Subcutaneous adipose tissue (tissue), 4 donors: ENCODE measurements around the gene IGSF9B. TPM values are rescaled to one million over a fixed set of nuclear protein-coding genes. Genes with fewer than 3 reads are reported as not detected.

Experiments
- CTCF ChIP-seq: fragments of 450-650 bp; IDR thresholded peaks from one replicate; pipeline ENCODE4 v1.5.1; 2016; ENCODE audit warnings: low read depth, mild to moderate bottlenecking, control low read depth, antibody characterized with exemption, moderate library complexity
- total RNA-seq, 4 donors: library from RNA; depleted of rRNA; stranded (reverse); fragments of >200 nt; gene quantifications; one replicate each; pipeline ENCODE4 v1.1.0, GENCODE V29; 2016

IGSF9B gene
- total RNA-seq, 4 donors from 2014 or later: 1.0 to 6.8 (median 2.3) TPM

DNA sequence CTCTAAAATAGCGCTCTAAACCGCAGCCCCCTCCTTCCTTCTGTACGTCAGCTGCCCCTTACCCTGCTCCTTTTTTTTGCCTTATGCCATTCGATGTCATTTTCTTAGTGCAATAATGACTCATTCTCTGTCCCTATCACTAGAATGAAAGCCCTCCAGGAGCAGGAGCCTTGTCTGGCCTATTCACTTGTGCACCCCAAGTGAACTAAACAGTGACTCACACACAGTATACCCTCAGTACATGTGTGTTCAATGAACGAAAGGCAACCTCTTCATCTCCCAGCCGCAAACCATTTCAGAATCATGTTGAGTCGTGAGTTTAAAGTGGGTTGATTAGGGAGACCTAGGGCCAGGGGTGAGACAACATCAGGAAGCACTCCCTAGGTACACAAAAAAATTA is 60.7 kb downstream of the IGSF9B start:
- no peak for TF ChIP-seq CTCF

DNA sequence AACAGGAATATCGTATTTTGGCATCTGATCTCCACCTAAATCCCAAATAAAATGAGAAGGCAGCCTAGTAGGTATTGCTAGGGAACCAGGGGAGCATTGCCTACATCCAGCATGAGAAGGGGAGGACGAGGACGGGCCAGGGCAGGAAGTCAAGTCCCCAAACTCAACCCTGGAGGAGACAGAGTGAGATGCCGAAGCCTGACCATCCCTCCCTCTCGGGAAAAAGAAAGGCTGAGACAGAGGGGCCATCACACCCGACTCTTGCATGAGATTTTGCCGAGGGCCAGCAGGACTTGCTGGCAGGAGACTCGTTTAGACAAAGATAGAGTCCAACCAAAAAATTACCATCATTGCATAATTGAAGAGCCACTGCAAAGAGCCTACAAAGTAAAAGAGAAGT is 61.2 kb downstream of the IGSF9B start:
- TF ChIP-seq CTCF: no peak

DNA sequence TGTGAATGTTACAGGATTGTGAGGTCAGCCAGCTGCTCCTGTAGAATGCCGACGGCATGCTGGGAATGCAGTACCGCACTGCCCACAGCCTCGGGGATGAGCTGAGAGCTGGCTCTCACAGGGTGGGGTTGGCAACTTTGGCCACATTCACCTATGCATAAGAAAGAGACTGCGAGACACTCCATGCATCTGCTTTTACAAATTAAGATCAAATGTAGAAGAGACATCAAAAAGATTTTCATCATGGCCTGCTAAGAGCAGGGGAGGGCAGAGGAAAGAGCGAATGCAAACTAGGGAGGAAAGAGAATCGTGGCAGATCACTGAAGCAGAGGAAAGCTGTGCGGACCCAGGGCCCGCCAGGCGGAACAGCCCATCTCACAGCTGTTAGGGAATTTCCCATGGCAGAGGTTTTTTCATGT is 61.7 kb downstream of the IGSF9B start:
- no peak for TF ChIP-seq CTCF

DNA sequence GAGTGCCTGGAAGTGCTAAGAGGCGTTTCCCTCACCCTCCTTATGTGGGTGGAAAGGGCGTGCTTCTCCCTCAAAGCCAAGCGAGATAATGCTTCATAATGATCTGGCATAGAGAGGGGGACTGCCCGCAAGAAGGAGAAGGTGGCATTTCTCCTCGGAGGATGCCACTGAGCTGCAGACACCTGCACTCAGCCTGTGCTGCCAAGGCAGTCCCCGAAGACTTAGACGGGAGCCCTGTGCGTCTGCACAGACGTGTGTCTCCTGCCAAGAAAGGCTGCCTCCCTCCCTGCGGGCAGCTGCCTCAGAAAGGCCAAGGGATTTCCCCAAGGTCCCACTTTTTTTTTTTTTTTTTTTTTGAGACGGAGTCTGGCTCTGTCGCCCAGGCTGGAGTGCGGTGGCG is 63.4 kb downstream of the IGSF9B start:
- no peak for TF ChIP-seq CTCF

DNA sequence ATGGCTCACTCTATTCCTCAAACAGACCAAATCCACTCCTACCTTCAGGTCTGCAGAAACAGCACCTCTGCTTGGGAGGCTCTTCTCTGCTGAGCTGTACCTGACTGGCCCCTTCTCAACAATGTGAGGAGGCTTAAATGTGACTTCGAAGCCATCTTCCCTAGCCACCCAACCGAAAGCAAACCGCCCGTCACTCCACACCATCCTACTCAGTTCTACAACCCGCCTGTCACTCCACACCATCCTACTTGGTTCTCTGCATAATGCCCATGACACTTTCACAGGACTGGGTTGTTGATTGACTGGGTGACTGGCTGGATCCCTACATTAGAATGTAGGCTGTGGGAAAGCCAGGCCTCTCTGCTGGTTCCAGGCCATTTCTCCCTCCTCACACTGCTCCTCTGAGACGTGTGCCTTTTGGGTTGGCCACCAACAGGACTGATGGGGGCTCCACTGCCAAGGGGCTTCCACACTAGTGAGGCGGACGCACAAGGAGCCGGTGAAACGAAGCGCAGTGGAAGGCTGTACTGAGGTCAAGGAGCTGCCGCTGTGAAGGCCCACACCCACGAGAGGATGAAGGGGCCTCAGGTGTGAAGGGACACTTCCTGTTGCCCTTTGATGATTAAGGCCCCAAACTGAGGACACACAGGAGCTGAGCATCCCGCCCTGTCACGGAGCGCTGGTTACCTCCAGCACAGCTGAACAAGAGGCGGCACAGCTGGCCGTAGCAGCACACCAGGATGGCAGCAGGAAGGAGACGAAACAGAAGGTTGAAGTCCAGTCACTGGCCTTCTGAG is 64.0 kb downstream of the IGSF9B start:
- TF ChIP-seq CTCF: no peak

DNA sequence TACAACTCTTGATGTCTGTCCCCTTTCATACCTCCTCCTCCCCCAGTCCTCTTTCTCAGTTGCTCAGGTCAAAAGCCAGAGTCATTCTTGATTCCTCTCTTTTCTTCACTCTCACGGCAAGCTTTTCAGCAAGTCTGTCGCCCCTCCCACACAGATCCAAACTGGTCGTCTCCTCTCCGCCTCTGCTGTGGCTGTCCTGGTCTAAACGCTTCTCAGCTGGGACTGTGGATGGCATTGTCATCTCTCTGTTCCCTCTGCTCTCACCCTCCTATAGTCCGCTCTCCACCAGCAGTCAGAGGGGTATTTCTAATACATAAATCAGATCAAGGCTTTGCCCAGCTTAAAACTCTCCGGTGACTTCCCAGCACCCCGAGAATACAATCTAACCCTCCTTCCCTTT is 64.6 kb downstream of the IGSF9B start:
- TF ChIP-seq CTCF: no peak

DNA sequence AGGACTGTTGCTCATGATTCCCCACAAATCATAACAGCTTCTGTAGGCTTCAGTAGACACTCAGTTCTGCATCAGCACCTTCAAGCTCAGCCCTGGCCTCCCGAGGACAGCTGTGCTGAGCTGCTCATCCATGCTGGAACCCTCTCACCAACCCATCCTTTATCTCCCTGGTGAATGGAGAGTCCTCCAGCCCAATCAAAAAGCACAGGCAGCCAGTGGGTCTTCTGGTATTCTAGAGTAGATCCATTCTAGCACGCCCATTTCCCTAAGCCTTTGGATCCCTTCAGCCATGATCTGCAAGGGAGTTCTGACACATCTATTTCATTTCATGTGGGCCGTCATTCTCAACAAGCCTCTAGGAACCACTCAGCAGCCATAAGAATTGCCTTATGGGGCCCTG is 66.9 kb downstream of the IGSF9B start:
- TF ChIP-seq CTCF: no peak
